Nephron (organoid): Measurements from ENCODE around the gene MMP11.

ENCODE experiments used
- H3K27ac Mint-ChIP-seq, 3 experiments: 2 replicates each; pipeline ENCODE4 v1.8.0; 2020; ENCODE audit warnings: mixed read lengths in 3 of 3, mild to moderate bottlenecking in 2 of 3, moderate library complexity in 1 of 3
- H3K27me3 Mint-ChIP-seq: 2 replicates; pipeline ENCODE4 v1.8.0; 2021; ENCODE audit warnings: low read depth, mild to moderate bottlenecking, moderate library complexity, mixed read lengths
- H3K36me3 Mint-ChIP-seq: 2 replicates; pipeline ENCODE4 v1.8.0; 2020; ENCODE audit warnings: low read depth, mixed read lengths
- H3K4me1 Mint-ChIP-seq: 2 replicates; pipeline ENCODE4 v1.8.0; 2020; ENCODE audit warnings: mixed read lengths
- H3K4me3 Mint-ChIP-seq, 3 experiments: 2 replicates each; pipeline ENCODE4 v1.8.0; 2020; ENCODE audit warnings: mild to moderate bottlenecking in 3 of 3, mixed read lengths in 3 of 3, moderate library complexity in 2 of 3
- H3K9me3 Mint-ChIP-seq: 2 replicates; pipeline ENCODE4 v1.8.0; 2020; ENCODE audit warnings: mixed read lengths
- TF ChIP-seq, protein P1 (sequence below), 3 experiments: fragments of 200-600 bp; sonication (generic); IDR thresholded peaks; one replicate each; pipeline ENCODE4 v1.5.0; 2021; ENCODE audit warnings: antibody characterized with exemption in 3 of 3; ENCODE audit not compliant: unreplicated experiment in 3 of 3

MMP11 gene

DNA sequence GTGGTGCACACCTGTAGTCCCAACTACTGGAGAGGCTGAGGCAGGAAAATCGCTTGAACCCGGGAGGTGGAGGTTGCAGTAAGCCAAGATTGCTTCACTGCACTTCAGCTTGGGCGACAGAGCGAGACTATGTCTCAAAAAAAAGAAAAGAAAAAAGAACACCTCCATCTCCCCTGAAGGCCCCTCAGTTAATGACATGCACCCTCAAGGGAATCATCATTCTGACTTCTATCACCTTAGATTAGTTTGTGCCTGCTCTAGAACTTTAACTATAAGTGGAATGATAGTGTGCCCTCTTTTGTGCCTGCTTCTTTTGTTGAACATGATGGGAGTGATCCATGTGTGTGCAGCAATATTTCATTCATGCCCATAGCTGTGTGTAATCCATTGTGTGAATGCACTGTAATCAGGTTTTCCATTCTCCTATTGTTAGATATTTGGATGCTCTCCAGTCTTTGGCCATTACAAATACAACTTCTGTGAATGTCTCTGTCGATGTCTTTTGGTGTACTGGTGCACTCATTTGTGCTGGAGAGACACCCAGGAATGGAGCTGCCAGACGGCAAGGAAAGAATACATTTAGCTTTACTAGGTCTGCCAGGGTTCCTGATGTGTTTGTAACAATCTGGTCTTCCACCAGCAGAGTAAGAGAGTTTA lies 17.5 kb upstream of the MMP11 start:
- H3K36me3 Mint-ChIP-seq = no peaks in the 10 kb centered on the region
- peaks cover 5% of the 10 kb centered on the region for H3K4me1 Mint-ChIP-seq
- peak overlapping the region in 1 of 3 experiments; percentile 14 for H3K27ac Mint-ChIP-seq
- peak overlapping the region in 2 of 3 experiments; percentile 31 to 42 for H3K4me3 Mint-ChIP-seq
- H3K9me3 Mint-ChIP-seq = no peaks in the 10 kb centered on the region
- H3K27me3 Mint-ChIP-seq = no peaks in the 10 kb centered on the region
- TF ChIP-seq, protein P1, sequence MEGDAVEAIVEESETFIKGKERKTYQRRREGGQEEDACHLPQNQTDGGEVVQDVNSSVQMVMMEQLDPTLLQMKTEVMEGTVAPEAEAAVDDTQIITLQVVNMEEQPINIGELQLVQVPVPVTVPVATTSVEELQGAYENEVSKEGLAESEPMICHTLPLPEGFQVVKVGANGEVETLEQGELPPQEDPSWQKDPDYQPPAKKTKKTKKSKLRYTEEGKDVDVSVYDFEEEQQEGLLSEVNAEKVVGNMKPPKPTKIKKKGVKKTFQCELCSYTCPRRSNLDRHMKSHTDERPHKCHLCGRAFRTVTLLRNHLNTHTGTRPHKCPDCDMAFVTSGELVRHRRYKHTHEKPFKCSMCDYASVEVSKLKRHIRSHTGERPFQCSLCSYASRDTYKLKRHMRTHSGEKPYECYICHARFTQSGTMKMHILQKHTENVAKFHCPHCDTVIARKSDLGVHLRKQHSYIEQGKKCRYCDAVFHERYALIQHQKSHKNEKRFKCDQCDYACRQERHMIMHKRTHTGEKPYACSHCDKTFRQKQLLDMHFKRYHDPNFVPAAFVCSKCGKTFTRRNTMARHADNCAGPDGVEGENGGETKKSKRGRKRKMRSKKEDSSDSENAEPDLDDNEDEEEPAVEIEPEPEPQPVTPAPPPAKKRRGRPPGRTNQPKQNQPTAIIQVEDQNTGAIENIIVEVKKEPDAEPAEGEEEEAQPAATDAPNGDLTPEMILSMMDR (IDR thresholded peaks at IDR 0.05; ENCODE audit: unreplicated experiment in 3 of 3) = no peak

DNA sequence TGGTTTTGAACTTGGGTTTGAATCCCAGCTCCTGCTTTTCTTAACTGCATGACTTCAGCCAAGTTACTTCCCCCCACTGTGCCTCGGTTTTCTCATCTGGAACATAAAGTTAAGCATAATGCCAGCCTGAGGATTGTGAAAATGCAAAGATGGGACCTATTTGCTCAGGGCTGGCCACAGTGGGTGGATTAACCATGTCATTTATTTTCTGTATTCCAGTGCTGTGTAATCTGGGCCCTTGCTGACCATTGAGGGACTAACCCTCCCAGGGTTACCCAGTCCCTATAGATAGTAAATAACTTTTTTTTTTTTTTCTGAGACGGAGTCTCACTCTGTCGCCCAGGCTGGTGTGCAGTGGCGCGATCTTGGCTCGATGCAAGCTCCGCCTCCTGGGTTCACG lies 16.9 kb upstream of the MMP11 start:
- Mint-ChIP-seq H3K27me3 (no peaks in the 10 kb centered on the region), H3K27ac (peak overlapping the region in 1 of 3 experiments; percentile 14), H3K4me3 (no peak overlapping the region), H3K4me1 (no peaks in the 10 kb centered on the region), H3K9me3 (no peaks in the 10 kb centered on the region), H3K36me3 (no peaks in the 10 kb centered on the region)
- TF ChIP-seq, protein P1 (IDR thresholded peaks at IDR 0.05; ENCODE audit: unreplicated experiment in 3 of 3) = no peak

DNA sequence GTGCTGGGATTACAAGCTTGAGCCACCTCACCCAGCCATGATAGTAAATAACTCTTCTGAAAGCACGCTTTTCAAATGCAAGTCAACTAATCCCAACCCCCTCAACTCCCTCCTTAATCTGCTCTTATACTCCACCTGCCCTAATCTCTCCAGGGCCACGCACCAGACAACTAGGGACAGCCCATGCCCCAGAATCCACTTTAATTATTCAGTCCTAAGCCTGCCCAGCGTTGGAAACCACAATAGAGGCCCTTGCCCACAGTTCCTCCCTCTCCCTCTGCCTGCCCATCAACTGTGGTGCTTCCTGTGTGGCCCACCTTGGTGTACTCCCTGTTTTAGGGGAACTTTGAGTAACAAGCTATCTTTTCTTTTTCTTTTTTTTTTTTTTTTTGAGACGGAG lies 15.8 kb upstream of the MMP11 start:
- no peak overlapping the region for H3K27ac Mint-ChIP-seq
- H3K4me3 Mint-ChIP-seq = peak overlapping the region in 1 of 3 experiments; percentile 7
- no peaks in the 10 kb centered on the region for H3K36me3 Mint-ChIP-seq
- H3K27me3 Mint-ChIP-seq = no peaks in the 10 kb centered on the region
- H3K4me1 Mint-ChIP-seq = no peaks in the 10 kb centered on the region
- TF ChIP-seq, protein P1 (IDR thresholded peaks at IDR 0.05; ENCODE audit: unreplicated experiment in 3 of 3) = no peak
- no peaks in the 10 kb centered on the region for H3K9me3 Mint-ChIP-seq

DNA sequence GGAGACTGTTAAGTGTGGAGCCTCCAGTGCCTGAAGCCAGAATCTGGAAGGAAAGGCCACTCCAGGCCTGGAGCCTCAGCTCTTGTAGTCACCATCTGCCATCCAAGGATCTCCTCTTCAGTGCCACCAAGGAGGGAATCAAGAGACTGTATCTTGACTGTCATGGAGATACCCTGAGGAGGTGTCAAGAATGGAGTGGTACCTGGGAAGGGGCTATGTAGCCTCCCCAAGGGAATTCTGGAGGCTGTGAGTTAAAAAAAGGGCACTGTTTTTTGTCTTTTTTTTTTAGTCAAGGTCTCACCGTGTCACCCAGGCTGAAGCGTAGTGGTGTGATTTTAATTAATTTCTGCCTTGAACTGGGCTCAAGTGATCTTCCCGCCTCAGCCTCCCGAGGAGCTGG lies 13.1 kb upstream of the MMP11 start:
- Mint-ChIP-seq H3K4me1 (peaks cover 16% of the 10 kb centered on the region), H3K27me3 (no peaks in the 10 kb centered on the region), H3K9me3 (no peaks in the 10 kb centered on the region), H3K4me3 (no peak overlapping the region), H3K27ac (no peak overlapping the region), H3K36me3 (no peaks in the 10 kb centered on the region)
- TF ChIP-seq, protein P1 (IDR thresholded peaks at IDR 0.05; ENCODE audit: unreplicated experiment in 3 of 3) = no peak

DNA sequence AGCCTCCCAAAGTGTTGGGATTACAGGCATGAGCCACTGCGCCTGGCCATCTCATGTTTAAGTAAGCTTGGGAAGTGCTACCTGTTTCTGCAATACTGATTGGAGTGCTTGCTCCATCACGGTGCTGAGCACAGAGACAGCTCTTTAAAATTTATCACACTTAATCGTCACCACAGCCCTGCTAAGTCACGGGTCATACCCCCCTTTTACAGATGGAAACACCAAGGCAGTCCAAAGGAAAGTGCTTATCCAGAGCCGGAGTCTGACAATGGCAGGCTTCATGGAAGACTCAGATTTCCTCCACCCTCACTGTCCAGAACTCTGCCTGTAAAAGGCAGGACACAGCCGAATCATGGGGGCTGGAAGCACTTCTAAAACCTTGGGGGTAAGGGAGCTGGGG lies 12.6 kb upstream of the MMP11 start:
- Mint-ChIP-seq H3K27me3 (no peaks in the 10 kb centered on the region), H3K4me3 (no peak overlapping the region), H3K36me3 (no peaks in the 10 kb centered on the region), H3K27ac (peak overlapping the region in 1 of 3 experiments; percentile 8), H3K9me3 (no peaks in the 10 kb centered on the region), H3K4me1 (peaks cover 19% of the 10 kb centered on the region)
- TF ChIP-seq, protein P1 (IDR thresholded peaks at IDR 0.05; ENCODE audit: unreplicated experiment in 3 of 3) = no peak
